EL (cell line): ENCODE results near the gene GRM4.

ENCODE experiments used
- DNase-seq: peaks from one replicate; pipeline ENCODE4 v3.0.0-alpha.2; 2016

The GRM4 gene

GRCh38 chr6:34037151-34037550, 108.7 kb downstream of the GRM4 start:
- no peak for DNase-seq

GRCh38 chr6:34036357-34037069, 109.4 kb downstream of the GRM4 start:
- DNase-seq, result no peak

- DNase-seq, result no peak
Observed at GRCh38 chr6:34035704-34036356, 110.1 kb downstream of the GRM4 start.

GRCh38 chr6:34035161-34035560, 110.7 kb downstream of the GRM4 start:
- DNase-seq, result no peak

- no peak for DNase-seq
Observed at GRCh38 chr6:34032856-34033255, 113.0 kb downstream of the GRM4 start.

GRCh38 chr6:34031625-34032383, 114.1 kb downstream of the GRM4 start:
- no peak for DNase-seq

- DNase-seq, result no peak
Observed at GRCh38 chr6:34030831-34031624, 114.9 kb downstream of the GRM4 start.

GRCh38 chr6:34029489-34030280, 116.2 kb downstream of the GRM4 start:
- no peak for DNase-seq

- DNase-seq, result no peak
Observed at GRCh38 chr6:34028691-34029360, 117.1 kb downstream of the GRM4 start.

- DNase-seq, result no peak
Observed at GRCh38 chr6:34027939-34028441, 117.9 kb downstream of the GRM4 start.

GRCh38 chr6:34027445-34027936, 118.4 kb downstream of the GRM4 start:
- DNase-seq, result peak; percentile 33

- DNase-seq, result no peak
Observed at GRCh38 chr6:34025861-34026260, 120.0 kb downstream of the GRM4 start.

GRCh38 chr6:34025112-34025807, 120.6 kb downstream of the GRM4 start:
- no peak for DNase-seq

GRCh38 chr6:34022873-34023255, 123.0 kb downstream of the GRM4 start:
- DNase-seq, result no peak

GRCh38 chr6:34022250-34022872, 123.5 kb downstream of the GRM4 start:
- DNase-seq, result no peak

GRCh38 chr6:34021554-34022190, 124.2 kb downstream of the GRM4 start:
- no peak for DNase-seq

- no peak for DNase-seq
Observed at GRCh38 chr6:34020807-34021553, 124.9 kb downstream of the GRM4 start.

GRCh38 chr6:34020278-34020677, 125.6 kb downstream of the GRM4 start:
- no peak for DNase-seq
